HCT116 (cell line): ENCODE measurements around the gene AURKA. TPM values are rescaled to one million over a fixed set of nuclear protein-coding genes. Genes with fewer than 3 reads are reported as not detected.

Experiments used
- ATAC-seq: fragments of 200-7000 bp; cut with Tn5 transposase; 2 replicates; pipeline ENCODE4 v1.9.1; 2020; ENCODE audit warnings: mild to moderate bottlenecking, moderate library complexity
- BruUV-seq: library from RNA; stranded (reverse); fragments of 400-500 nt; replicated peaks from 2 replicates; lab custom pipeline; 2021; lab: Mats Ljungman, UMichigan
- CTCF ChIA-PET: fragments of 300-600 bp; sonication (Branson Sonifier 250); formaldehyde crosslinking; loops from one replicate; lab custom pipeline; 2021; ENCODE audit warnings: antibody characterized with exemption; lab: Charles Lee
- POLR2A ChIA-PET: fragments of 300-600, 350-600 bp; sonication (Branson Sonifier 250); formaldehyde crosslinking; loops from one replicate; lab custom pipeline; 2021; ENCODE audit warnings: antibody characterized with exemption; lab: Charles Lee
- RAD21 ChIA-PET, 2 experiments: fragments of 300-600 bp; sonication (Branson Sonifier 250); formaldehyde crosslinking; loops; one replicate each; lab custom pipeline; 2023; ENCODE audit warnings: low total read pairs in 2 of 2; ENCODE audit not compliant: uncharacterized antibody in 2 of 2, unreplicated experiment in 2 of 2, low non-redundant PET in 1 of 2; lab: Charles Lee
- DNase-seq: peaks from one replicate; pipeline ENCODE4 v3.0.0-alpha.2; 2010; ENCODE audit warnings: low read depth, low spot score
- H2AFZ ChIP-seq: fragments of 200-600 bp; shearing (Covaris generic), sonication (generic); 2 replicates; pipeline ENCODE4 v1.6.1; 2017; ENCODE audit warnings: low read depth, mixed run types, mixed read lengths, antibody characterized with exemption, low read length; ENCODE audit not compliant: poor library complexity, severe bottlenecking
- H3K27ac ChIP-seq: 2 replicates; pipeline ENCODE4 v1.5.1; 2012; ENCODE audit warnings: low read depth, low read length
- H3K27me3 ChIP-seq: fragments of 200-600 bp; sonication (generic); 2 replicates; pipeline ENCODE4 v1.6.1; 2016; ENCODE audit warnings: mixed run types, low read length, mixed read lengths; ENCODE audit not compliant: insufficient read depth
- H3K36me3 ChIP-seq, 2 experiments: fragments of 200-500 bp in 1 of 2; fragments of 200-600 bp in 1 of 2; sonication (Bioruptor generic) in 1 of 2; sonication (generic) in 1 of 2; 2 replicates each; pipeline versions ENCODE4 v1.5.1 to v1.6.1; 2014 to 2016; ENCODE audit warnings: low read length in 2 of 2, inconsistent platforms in 1 of 2, mixed read lengths in 1 of 2, mixed run types in 1 of 2; ENCODE audit not compliant: insufficient read depth in 2 of 2, control insufficient read depth in 1 of 2
- H3K4me1 ChIP-seq, 2 experiments: fragments of 200-600 bp in 1 of 2; sonication (generic) in 1 of 2; 2 replicates each; pipeline versions ENCODE4 v1.5.1 to v1.6.1; 2012 to 2017; ENCODE audit warnings: low read length in 2 of 2, inconsistent platforms in 1 of 2, mild to moderate bottlenecking in 1 of 2, mixed read lengths in 1 of 2, mixed run types in 1 of 2, moderate library complexity in 1 of 2; ENCODE audit not compliant: insufficient read depth in 2 of 2, control insufficient read depth in 1 of 2
- H3K4me2 ChIP-seq: fragments of 200-600 bp; sonication (generic); 2 replicates; pipeline ENCODE4 v1.6.1; 2017; ENCODE audit warnings: mixed run types, low read length, mixed read lengths
- H3K4me3 ChIP-seq, 2 experiments: fragments of 200-600 bp in 1 of 2; sonication (generic) in 1 of 2; replicated peaks in 1 of 2; 2 replicates each; pipeline ENCODE4 v1.5.1; 2011 to 2016; ENCODE audit warnings: low read length in 2 of 2, control low read depth in 1 of 2, low read depth in 1 of 2, mild to moderate bottlenecking in 1 of 2, mixed read lengths in 1 of 2, mixed run types in 1 of 2
- H3K79me2 ChIP-seq: fragments of 200-600 bp; sonication (generic); 2 replicates; pipeline ENCODE4 v1.6.1; 2017; ENCODE audit warnings: mild to moderate bottlenecking, mixed run types, low read length, moderate library complexity, mixed read lengths; ENCODE audit not compliant: insufficient read depth
- H3K9ac ChIP-seq: fragments of 200-600 bp; sonication (generic); 2 replicates; pipeline ENCODE4 v1.6.1; 2016; ENCODE audit warnings: low read length, mixed read lengths
- H3K9me2 ChIP-seq: fragments of 200-600 bp; sonication (generic), shearing (Covaris generic); 2 replicates; pipeline ENCODE4 v1.6.1; 2017; ENCODE audit warnings: mixed run types, mild to moderate bottlenecking, moderate library complexity; ENCODE audit not compliant: insufficient read depth
- H3K9me3 ChIP-seq, 2 experiments: fragments of 200-500 bp in 1 of 2; fragments of 200-600 bp in 1 of 2; sonication (Bioruptor generic) in 1 of 2; sonication (generic) in 1 of 2; 2 replicates each; pipeline ENCODE4 v1.6.1; 2014 to 2017; ENCODE audit warnings: low read length in 2 of 2, mixed read lengths in 2 of 2, inconsistent platforms in 1 of 2, low read depth in 1 of 2, mild to moderate bottlenecking in 1 of 2, mixed run types in 1 of 2, moderate library complexity in 1 of 2; ENCODE audit not compliant: control insufficient read depth in 1 of 2, insufficient read depth in 1 of 2
- H4K20me1 ChIP-seq: fragments of 200-600 bp; sonication (generic), shearing (Covaris generic); 2 replicates; pipeline ENCODE4 v1.6.1; 2017; ENCODE audit warnings: mixed run types, mild to moderate bottlenecking, moderate library complexity; ENCODE audit not compliant: insufficient read depth
- ATF3 ChIP-seq: IDR thresholded peaks from 2 replicates; pipeline ENCODE4 v1.6.1; 2012
- CTCF ChIP-seq, 3 experiments: fragments of 200-600 bp in 1 of 3; sonication (generic) in 1 of 3; IDR thresholded peaks in 2 of 3; conservative IDR thresholded peaks in 1 of 3; 2 replicates each; pipeline ENCODE4 v1.5.1; 2012 to 2017; ENCODE audit warnings: low read depth in 2 of 3, low read length in 2 of 3, antibody characterized with exemption in 1 of 3, borderline replicate concordance in 1 of 3, control low read depth in 1 of 3, mild to moderate bottlenecking in 1 of 3, mixed read lengths in 1 of 3, mixed run types in 1 of 3, moderate library complexity in 1 of 3; ENCODE audit not compliant: insufficient read depth in 1 of 3
- ELF1 ChIP-seq: IDR thresholded peaks from 2 replicates; pipeline ENCODE4 v1.6.1; 2012; ENCODE audit warnings: low read depth, borderline replicate concordance
- EZH2 ChIP-seq: fragments of 200-600 bp; sonication (generic); IDR thresholded peaks from 2 replicates; pipeline ENCODE4 v1.6.1; 2017; ENCODE audit warnings: antibody characterized with exemption, mixed run types
- EZH2phosphoT487 ChIP-seq: fragments of 200-600 bp; IDR thresholded peaks from 2 replicates; pipeline ENCODE4 v1.6.1; 2018; ENCODE audit warnings: antibody characterized with exemption, borderline replicate concordance
- FOSL1 ChIP-seq: IDR thresholded peaks from 2 replicates; pipeline ENCODE4 v1.6.1; 2012; ENCODE audit warnings: low read depth
- MAX ChIP-seq: IDR thresholded peaks from 2 replicates; pipeline ENCODE4 v1.6.1; 2012
- POLR2AphosphoS5 ChIP-seq: IDR thresholded peaks from 2 replicates; pipeline ENCODE4 v1.6.1; 2011; ENCODE audit warnings: mild to moderate bottlenecking, low read depth, low read length, moderate library complexity
- RAD21 ChIP-seq: IDR thresholded peaks from 2 replicates; pipeline ENCODE4 v1.6.1; 2012; ENCODE audit warnings: low read depth, mild to moderate bottlenecking
- TCF7L2 ChIP-seq: IDR thresholded peaks from 2 replicates; pipeline ENCODE4 v1.7.0; 2011; ENCODE audit warnings: borderline replicate concordance, inconsistent platforms; ENCODE audit not compliant: insufficient read depth, insufficient read length; ENCODE audit errors: extremely low read depth
- ZFX ChIP-seq: fragments of 450-650 bp; IDR thresholded peaks from 2 replicates; pipeline ENCODE4 v1.6.1; 2017
- intact Hi-C: fragments of 100-400 bp; cut with micrococcal nuclease; formaldehyde crosslinking; loops from 2 replicates; pipeline ENCODE4 v1.10.0; 2022
- total RNA-seq: library from RNA; stranded (reverse); gene quantifications from one replicate; pipeline ENCODE4 v1.2.1, GENCODE V29; 2021; ENCODE audit not compliant: unreplicated experiment

The AURKA gene
- total RNA-seq, 1 experiment from 2014 or later: 80.1 TPM

- intact Hi-C loops: no loop called here
- Histone ChIP-seq H3K27me3 (no peaks in the 10 kb centered on the region), H3K9me2 (no peaks in the 10 kb centered on the region), H3K36me3 (no peaks in the 10 kb centered on the region), H3K9ac (no peak overlapping the region), H2AFZ (no peak overlapping the region), H3K27ac (no peak overlapping the region), H3K79me2 (no peaks in the 10 kb centered on the region)
- no TSS peak for BruUV-seq
- POLR2A ChIA-PET: no interaction called here
- TF ChIP-seq FOSL1 (no peak), ATF3 (no peak), ELF1 (no peak), EZH2 (no peak), EZH2phosphoT487 (no peak), POLR2AphosphoS5 (no peak), CTCF (IDR thresholded peaks at IDR 0.05 in 2 of 3, conservative IDR thresholded peaks at IDR 0.05 in 1 of 3; ENCODE audit: borderline replicate concordance in 1 of 3, insufficient read depth in 1 of 3, low read depth in 2 of 3, low read length in 2 of 3) (no peak), RAD21 (no peak), ZFX (no peak), MAX (no peak), TCF7L2 (no peak)
- TF ChIP-seq, all 23 proteins: peak for 0
- no peaks in the 10 kb centered on the region for H4K20me1 ChIP-seq
- no peak overlapping the region for H3K4me2 ChIP-seq
- peaks cover 11 to 24% of the 10 kb centered on the region in 2 experiments for H3K4me1 ChIP-seq
- H3K4me3 ChIP-seq: no peak overlapping the region
- RAD21 ChIA-PET: no interaction called here
- CTCF ChIA-PET: no interaction called here
- DNase-seq (no peak), ATAC-seq (no peak)
- no peaks in the 10 kb centered on the region for H3K9me3 ChIP-seq
These were observed 34.9 kb upstream of the AURKA start for GRCh38 chr20:56426926-56427325.
